LoVo (cell line): ENCODE results near the gene PCOLCE2.

Source experiments
- DNase-seq: peaks from one replicate; pipeline ENCODE4 v3.0.0-alpha.2; 2016; ENCODE audit warnings: low spot score

Gene PCOLCE2

GRCh38 chr3:142863930-142864920 is 24.7 kb downstream of the PCOLCE2 start:
- DNase-seq: no peak

GRCh38 chr3:142863010-142863817 is 25.7 kb downstream of the PCOLCE2 start:
- no peak for DNase-seq

DNA sequence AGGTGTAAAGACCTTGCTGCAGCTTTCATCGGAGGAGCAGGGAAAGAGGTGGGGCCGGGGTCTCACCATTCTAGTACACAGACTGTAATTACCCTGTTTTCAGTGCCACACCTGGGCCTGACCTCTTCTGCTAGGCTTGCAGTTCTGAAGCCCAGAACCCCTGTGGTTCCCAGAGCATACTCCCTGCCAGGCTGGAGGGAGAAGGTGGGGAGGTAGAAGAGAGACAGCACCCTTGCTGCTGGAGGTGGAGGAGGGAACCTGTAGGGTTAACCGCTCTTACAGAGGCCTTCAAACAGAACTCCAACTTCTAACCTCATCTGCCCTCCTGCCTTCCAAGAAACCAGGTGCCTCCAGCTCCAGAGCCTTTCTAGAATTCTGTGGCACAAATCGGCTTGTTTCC is 27.0 kb downstream of the PCOLCE2 start:
- no peak for DNase-seq

- DNase-seq: no peak
These were observed 30.8 kb downstream of the PCOLCE2 start for GRCh38 chr3:142858043-142858442.

DNA sequence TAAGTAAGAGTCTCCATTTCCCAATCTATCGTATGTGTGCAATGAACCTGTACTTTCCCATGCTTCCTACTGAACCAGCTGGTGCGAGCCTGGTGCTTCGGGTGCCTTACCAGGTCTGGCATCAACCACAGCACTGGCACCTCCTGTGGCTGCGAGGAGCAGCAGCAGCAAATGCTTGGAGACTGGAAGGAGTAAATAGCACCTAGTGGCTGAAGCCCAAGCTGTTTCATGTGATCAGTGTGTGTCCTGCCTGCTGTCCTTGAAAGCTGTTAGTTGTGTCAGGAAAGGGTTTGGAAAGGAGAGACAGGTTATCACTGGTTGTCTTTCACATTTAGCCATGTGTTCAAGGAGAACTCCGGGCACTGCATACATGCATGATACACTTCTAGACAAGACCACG is 31.8 kb downstream of the PCOLCE2 start:
- DNase-seq: no peak

DNA sequence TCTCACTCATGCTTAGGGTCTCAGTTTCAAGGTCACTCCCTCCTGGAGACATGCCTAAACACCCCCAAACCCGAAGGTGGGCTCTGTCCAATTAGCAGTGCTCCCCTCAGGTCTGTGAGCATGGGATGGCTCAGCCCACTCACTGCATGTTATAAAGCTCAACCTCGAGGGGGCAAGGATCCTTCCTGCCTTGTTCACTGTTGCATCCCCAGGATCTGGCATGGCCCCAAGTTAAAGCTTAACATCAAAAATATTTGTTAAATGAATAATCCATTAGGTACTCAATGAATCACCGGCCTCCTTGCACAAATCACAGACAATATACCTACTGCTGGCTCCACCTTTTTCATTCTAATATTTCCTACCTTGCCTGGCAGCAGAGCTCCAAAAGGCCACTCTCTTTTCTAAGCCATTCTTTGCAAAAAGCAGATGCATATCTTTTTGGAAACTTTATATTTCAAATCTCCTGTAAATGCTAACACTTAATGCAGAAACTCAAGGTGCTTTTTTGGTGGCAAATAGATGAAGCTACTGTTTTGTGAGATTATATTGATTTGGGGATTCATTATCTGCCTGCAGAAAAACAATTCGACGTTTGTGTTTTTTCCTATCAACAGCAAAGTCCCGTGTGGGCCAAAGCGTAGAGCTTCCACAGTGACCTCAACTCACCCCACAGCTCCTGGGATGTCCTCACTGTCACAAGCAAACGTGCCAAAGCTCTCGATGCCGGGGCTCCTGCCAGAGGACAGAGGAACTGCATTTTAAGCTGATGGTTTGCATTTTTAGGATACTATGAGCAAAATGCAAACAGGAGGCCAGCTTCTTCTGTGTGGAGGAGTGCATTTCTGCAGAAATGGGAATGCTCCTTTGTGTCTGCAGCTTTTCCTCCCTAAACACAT is 35.4 kb downstream of the PCOLCE2 start:
- peak; percentile 66 for DNase-seq

- DNase-seq: no peak
These were observed 36.9 kb downstream of the PCOLCE2 start for GRCh38 chr3:142852009-142852408.

DNA sequence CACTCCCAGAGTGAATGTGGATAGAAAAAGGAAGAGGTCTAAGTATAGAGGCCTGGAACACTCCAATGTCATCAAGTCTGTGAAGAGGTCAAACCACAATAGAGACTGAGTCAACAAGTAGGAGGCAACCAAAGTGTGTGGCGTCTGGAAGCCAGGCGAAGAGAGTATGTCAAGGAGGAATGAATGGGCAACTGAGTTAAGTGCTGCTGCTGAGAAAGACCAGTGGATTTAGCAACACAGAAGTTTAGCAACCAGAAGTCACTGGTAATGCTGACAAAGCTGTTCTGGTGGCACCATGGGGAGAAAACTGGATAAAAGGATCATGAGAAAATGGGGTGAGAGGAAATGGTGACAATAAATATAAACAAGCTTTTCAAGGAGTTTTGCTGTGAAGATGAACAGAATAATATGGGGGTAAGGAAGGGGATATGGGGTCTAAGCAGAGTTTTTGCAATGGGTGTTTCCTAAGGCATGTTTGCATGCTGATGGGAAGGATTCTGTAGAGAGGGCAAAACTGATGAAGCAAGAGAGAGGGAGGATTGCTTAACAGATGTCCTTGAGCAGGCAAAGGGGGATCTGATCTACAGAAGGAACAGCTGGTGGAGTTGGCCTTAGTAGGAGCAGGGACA is 38.4 kb downstream of the PCOLCE2 start:
- peak; percentile 56 for DNase-seq

- no peak for DNase-seq
These were observed 39.7 kb downstream of the PCOLCE2 start for GRCh38 chr3:142849148-142849547.

- no peak for DNase-seq
These were observed 41.9 kb downstream of the PCOLCE2 start for GRCh38 chr3:142846779-142847577.

DNA sequence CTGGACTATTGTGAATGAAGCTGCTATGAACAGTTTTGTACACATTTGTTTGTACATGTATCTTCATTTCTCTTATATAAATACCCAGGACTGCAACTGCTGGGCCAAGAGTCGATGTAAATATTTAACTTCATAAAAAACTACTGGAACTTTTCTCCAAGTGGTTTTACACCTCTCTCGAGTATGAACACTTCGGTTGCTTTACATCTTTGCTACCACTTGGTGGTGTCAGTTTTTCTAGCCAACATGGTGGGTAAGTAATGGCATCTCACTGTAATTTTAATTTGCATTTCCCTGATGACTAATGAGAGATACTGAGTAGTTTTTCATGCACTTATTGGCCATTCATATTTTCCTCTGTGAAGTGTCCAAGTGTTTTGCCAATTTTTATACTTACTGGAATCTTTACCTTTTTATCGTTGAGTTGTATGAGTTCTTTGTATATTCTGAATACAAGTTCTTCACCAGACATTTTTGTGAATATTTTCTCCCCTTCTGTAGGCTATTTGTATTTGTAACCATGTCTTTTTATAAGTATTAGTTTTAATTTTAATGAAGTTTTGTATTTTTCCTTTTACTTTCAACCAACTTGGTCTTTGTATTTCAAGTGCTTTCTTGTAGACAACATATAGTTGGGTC is 44.4 kb downstream of the PCOLCE2 start:
- DNase-seq: peak; percentile 43

GRCh38 chr3:142839831-142840230 is 49.1 kb downstream of the PCOLCE2 start:
- no peak for DNase-seq

- DNase-seq: no peak
These were observed 51.4 kb downstream of the PCOLCE2 start for GRCh38 chr3:142837526-142837925.

- peak; percentile 80 for DNase-seq
These were observed 60.1 kb downstream of the PCOLCE2 start for GRCh38 chr3:142828703-142829305.

DNA sequence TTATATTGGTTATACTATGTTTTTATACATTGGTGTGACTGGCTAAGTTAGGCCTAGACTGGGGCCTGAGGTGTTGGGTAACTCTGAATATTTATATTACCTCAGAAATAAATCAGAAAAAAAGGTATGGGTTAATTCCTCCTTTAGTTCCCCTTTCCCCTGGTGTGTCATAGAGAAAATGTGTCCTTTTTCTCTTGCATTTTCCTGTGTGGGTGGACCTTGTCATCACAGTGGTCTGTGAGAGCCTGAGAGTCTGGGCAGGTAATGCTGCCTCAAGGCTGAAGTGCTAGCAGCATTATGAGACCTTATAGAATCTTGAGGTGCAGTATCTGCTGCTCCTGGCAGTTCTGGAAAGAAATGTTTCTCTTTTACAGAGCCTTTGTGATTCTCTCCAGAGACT is 69.7 kb downstream of the PCOLCE2 start:
- no peak for DNase-seq

DNA sequence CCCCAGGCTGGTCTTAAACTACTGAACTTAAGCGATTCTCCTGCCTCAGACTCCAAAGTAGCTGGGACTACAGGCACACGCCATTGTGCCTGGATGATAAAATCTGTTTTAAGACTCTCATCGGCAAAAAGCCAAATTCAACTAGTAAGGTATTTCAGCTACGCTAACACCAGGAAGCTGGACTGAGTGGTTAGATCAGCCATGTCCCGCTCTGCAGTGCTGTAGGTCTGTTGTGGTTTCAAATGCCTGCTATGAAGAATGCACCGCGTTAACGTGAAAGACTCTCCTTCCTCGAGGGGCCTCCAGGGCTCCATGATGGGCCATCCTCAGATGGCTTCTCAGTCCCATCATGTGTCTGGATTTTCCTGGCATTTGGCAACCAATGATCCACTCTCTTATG is 70.2 kb downstream of the PCOLCE2 start:
- no peak for DNase-seq

DNA sequence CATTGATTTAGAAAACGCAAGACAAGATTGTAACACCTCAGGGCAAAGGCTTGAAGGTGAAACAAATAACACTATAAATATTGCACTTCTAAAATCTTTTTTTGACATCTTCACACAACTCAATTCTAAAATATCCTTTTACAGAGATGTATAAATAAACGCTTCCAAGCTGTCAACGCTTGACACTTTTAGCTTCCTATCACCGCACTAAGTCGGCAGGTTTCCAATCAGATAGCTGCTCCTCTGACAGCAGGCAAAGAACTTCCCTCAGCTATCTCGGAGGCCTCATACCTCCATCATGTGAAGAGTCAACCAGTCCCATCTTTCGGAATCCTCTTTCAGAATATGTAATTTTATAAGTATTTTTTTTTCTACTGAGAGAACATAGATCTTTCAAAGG is 71.0 kb downstream of the PCOLCE2 start:
- no peak for DNase-seq

GRCh38 chr3:142817356-142817755 is 71.5 kb downstream of the PCOLCE2 start:
- DNase-seq: no peak

- no peak for DNase-seq
These were observed 73.1 kb downstream of the PCOLCE2 start for GRCh38 chr3:142815803-142816202.

GRCh38 chr3:142809259-142809658 is 79.6 kb downstream of the PCOLCE2 start:
- no peak for DNase-seq
